Stomach (tissue), 9 donors: ENCODE measurements around the gene NSUN2. TPM values are rescaled to one million over a fixed set of nuclear protein-coding genes. Genes with fewer than 3 reads are reported as not detected.

Source experiments
- DNase-seq, 2 donors: peaks; one replicate each; pipeline versions ENCODE4 v3.0.0 to v3.0.0-alpha.2; 2013 to 2019
- H3K27ac ChIP-seq, 5 donors: fragments of 200-600 bp in 4 of 5; sonication (generic) in 4 of 5; one replicate each; pipeline ENCODE4 v1.5.1; 2013 to 2019; ENCODE audit warnings: mild to moderate bottlenecking in 1 of 5, moderate library complexity in 1 of 5
- H3K27me3 ChIP-seq, 3 donors: fragments of 200-600 bp; sonication (generic); one replicate each; pipeline ENCODE4 v1.5.1; 2017 to 2019; ENCODE audit warnings: mixed run types in 1 of 3
- H3K36me3 ChIP-seq, 4 donors: fragments of 200-600 bp; sonication (generic); 1 replicate in 3 of 4; 2 replicates in 1 of 4; pipeline ENCODE4 v1.5.1; 2016 to 2019
- H3K4me1 ChIP-seq, 4 donors: fragments of 200-600 bp; sonication (generic); one replicate each; pipeline ENCODE4 v1.5.1; 2016 to 2019
- H3K4me3 ChIP-seq, 4 donors: fragments of 200-600 bp; sonication (generic) in 3 of 4; one replicate each; pipeline ENCODE4 v1.5.1; 2016 to 2019; ENCODE audit warnings: mild to moderate bottlenecking in 1 of 4
- H3K9me3 ChIP-seq, 4 donors: fragments of 200-600 bp; sonication (generic); one replicate each; pipeline ENCODE4 v1.5.1; 2016 to 2019
- CTCF ChIP-seq, 7 experiments: fragments of 450-650 bp in 4 of 7; fragments of 200-600 bp in 3 of 7; sonication (generic) in 3 of 7; IDR thresholded peaks; one replicate each; pipeline ENCODE4 v1.5.1; 2016 to 2019; ENCODE audit warnings: antibody characterized with exemption in 7 of 7, control low read depth in 2 of 7, mild to moderate bottlenecking in 1 of 7
- EP300 ChIP-seq: sonication (generic); formaldehyde crosslinking; IDR thresholded peaks from one replicate; pipeline ENCODE4 v1.6.1; 2017; ENCODE audit warnings: antibody characterized with exemption
- POLR2A ChIP-seq, 4 donors: fragments of 450-650 bp; IDR thresholded peaks; one replicate each; pipeline ENCODE4 v1.6.1; 2016; ENCODE audit warnings: antibody characterized with exemption in 4 of 4, control low read depth in 2 of 4, mild to moderate bottlenecking in 1 of 4, moderate library complexity in 1 of 4
- POLR2AphosphoS5 ChIP-seq, 3 donors: sonication (generic); formaldehyde crosslinking; IDR thresholded peaks; one replicate each; pipeline ENCODE4 v1.6.1; 2016; ENCODE audit warnings: antibody characterized with exemption in 3 of 3
- WGBS, 5 donors: extraction: QIAGEN DNeasy Blood & Tissue Kit in 3 of 5; methylation state at CpG; one replicate each; pipeline versions ENCODE4 v1.1.5 to v1.1.7; 2013 to 2018; 5-methylcytosine and 5-hydroxymethylcytosine counted together
- intact Hi-C: fragments of 100-400 bp; cut with DNase I; formaldehyde crosslinking; loops from one replicate; pipeline ENCODE4 v1.15.1; 2023; ENCODE audit warnings: low total_unique reads
- polyA plus RNA-seq, 3 donors: library from polyadenylated mRNA; stranded (reverse); fragments of 200-250 nt; gene quantifications; one replicate each; pipeline ENCODE4 v1.2.3, GENCODE V29; 2013
- total RNA-seq, 5 donors: library from RNA; depleted of rRNA; stranded (reverse); fragments of >200 nt; gene quantifications; one replicate each; pipeline versions ENCODE4 v1.1.0 to v1.2.3, GENCODE V29; 2014 to 2016
- donor health status: healthy with polysubstance abuse.
- donor health status: Bipolar disorder and iron deficiency.
- donor health status: healthy.

The NSUN2 gene
- total and polyA plus RNA-seq, 8 donors, result 23.1 to 249 (median 40.3) TPM

DNA sequence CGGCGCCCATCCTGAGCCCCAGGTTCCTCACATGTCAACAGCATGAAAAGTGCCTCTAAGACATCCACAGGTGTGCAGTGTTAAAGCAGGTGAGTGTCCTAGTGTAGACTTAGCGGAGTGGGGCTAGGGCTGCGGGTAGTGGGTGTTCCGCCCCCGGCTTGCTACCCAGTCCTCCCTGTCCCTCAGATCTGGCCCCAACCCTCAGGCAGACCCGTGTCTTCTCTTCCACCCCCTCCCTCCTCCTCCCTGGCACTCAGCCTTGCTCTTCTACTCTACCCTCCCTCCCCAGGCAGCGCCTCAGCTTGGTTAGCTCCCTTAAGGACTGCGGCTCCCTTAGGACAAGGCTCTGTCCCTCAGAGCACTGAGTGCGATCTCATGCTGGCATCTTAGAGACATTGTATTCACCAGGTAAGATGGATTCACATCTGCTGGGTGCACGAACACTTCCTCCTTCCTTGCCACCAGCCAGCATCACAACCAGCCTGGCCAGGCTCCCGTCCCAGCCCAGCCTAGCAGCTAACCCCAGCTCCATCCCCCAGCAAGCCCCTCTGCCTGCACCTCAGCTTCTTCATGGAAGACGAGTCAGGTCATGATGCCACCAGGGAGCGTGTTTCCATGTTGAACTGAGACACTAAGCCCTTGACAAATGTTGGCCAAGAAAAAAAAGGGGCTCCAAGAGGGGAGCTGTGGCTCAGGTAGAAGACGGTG, 46.8 kb downstream of the NSUN2 start:
- 72 to 82% (median 80%) methylated on average over 13 to 15 of the region's 15 CpGs for WGBS, 5 donors
- H3K4me3 ChIP-seq, result no peak overlapping the region
- DNase-seq, result no peak

GRCh38 chr5:6585168-6585567, 47.7 kb downstream of the NSUN2 start:
- peaks cover 8 to 17% (median 14%) of the 10 kb centered on the region in 4 donors for H3K4me1 ChIP-seq
- no peak for TF ChIP-seq POLR2AphosphoS5 (IDR thresholded peaks at IDR 0.05)
- TF ChIP-seq CTCF (IDR thresholded peaks at IDR 0.05), result no peak
- no peak for TF ChIP-seq POLR2A (IDR thresholded peaks at IDR 0.05)
- no peak for TF ChIP-seq EP300
- no peak overlapping the region for H3K4me3 ChIP-seq
- WGBS, 5 donors, result 60 to 69% (median 67%) methylated on average over 6 of the region's 6 CpGs
- no peaks in the 10 kb centered on the region for H3K36me3 ChIP-seq
- no peaks in the 10 kb centered on the region for H3K9me3 ChIP-seq
- DNase-seq, result no peak
- no peak overlapping the region for H3K27ac ChIP-seq
- intact Hi-C loops, result no loop called here
- peaks cover 0 to 43% (median 20%) of the 10 kb centered on the region in 3 donors for H3K27me3 ChIP-seq

More for the DNA sequence above, 46.8 kb downstream of the NSUN2 start:
- no peaks in the 10 kb centered on the region for H3K36me3 ChIP-seq
- intact Hi-C loops, result no loop called here
- H3K27me3 ChIP-seq, result peaks cover 0 to 41% (median 20%) of the 10 kb centered on the region in 3 donors
- no peak overlapping the region for H3K27ac ChIP-seq
- H3K9me3 ChIP-seq, result no peaks in the 10 kb centered on the region
- H3K4me1 ChIP-seq, result peaks cover 8 to 17% (median 14%) of the 10 kb centered on the region in 4 donors
- TF ChIP-seq EP300, result no peak
- TF ChIP-seq CTCF (IDR thresholded peaks at IDR 0.05), result no peak
- no peak for TF ChIP-seq POLR2AphosphoS5 (IDR thresholded peaks at IDR 0.05)
- TF ChIP-seq POLR2A (IDR thresholded peaks at IDR 0.05), result no peak

GRCh38 chr5:6584727-6585126, 48.1 kb downstream of the NSUN2 start:
- Histone ChIP-seq H3K36me3 (no peaks in the 10 kb centered on the region), H3K4me1 (peaks cover 8 to 17% (median 14%) of the 10 kb centered on the region in 4 donors), H3K27ac (no peak overlapping the region), H3K4me3 (no peak overlapping the region), H3K9me3 (no peaks in the 10 kb centered on the region), H3K27me3 (peaks cover 0 to 43% (median 20%) of the 10 kb centered on the region in 3 donors)
- no peak for DNase-seq
- intact Hi-C loops, result no loop called here
- WGBS, 5 donors, result 78 to 93% (median 84%) methylated on average over 7 to 8 of the region's 8 CpGs
- no peak for TF ChIP-seq EP300

- Histone ChIP-seq H3K9me3 (no peaks in the 10 kb centered on the region), H3K4me3 (no peak overlapping the region), H3K27me3 (peaks cover 0 to 47% (median 20%) of the 10 kb centered on the region in 3 donors), H3K36me3 (no peaks in the 10 kb centered on the region), H3K27ac (no peak overlapping the region), H3K4me1 (peaks cover 8 to 17% (median 14%) of the 10 kb centered on the region in 4 donors)
- DNase-seq, result no peak
- intact Hi-C loops, result no loop called here
- TF ChIP-seq POLR2AphosphoS5 (IDR thresholded peaks at IDR 0.05), result no peak
- TF ChIP-seq POLR2A (IDR thresholded peaks at IDR 0.05), result no peak
- TF ChIP-seq EP300, result no peak
- no peak for TF ChIP-seq CTCF (IDR thresholded peaks at IDR 0.05)
- WGBS, 5 donors, result 72 to 85% (median 79%) methylated on average over 6 of the region's 6 CpGs
Measured at GRCh38 chr5:6584101-6584645, 48.7 kb downstream of the NSUN2 start.
